Measurements from ENCODE around the gene FBXL16.

FBXL16 gene

DNA sequence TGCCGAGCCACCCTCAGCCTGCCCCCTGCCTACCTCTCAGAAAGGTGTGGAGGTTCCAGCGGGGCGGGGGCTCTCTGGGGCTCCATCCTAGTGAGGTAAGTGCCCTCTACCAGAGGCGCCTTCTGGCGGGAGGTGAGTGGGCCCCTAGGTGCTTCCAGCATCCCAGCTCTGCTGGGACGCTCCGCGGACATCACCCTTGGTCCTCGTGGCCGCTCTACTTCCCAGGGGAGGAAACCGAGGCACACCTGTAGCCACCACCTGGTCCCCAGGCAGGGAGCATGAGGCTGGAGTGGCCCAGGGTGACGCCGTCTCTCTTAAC is 62.6 kb downstream of the FBXL16 start:
- no peak overlapping the region for H3K27ac ChIP-seq (ENCODE audit: low read depth, low read length)
- peaks cover 12% of the 10 kb centered on the region for H3K79me2 ChIP-seq (ENCODE audit: control insufficient read depth, insufficient read depth, low read length, unreplicated experiment)
- no peaks in the 10 kb centered on the region for H3K36me3 ChIP-seq (ENCODE audit: insufficient read depth, low read length)
- no peak overlapping the region for H2AFZ ChIP-seq (ENCODE audit: low read length, unreplicated experiment)
- H3K4me1 ChIP-seq (ENCODE audit: control insufficient read depth, insufficient read depth, low read length, unreplicated experiment) = peaks cover 17% of the 10 kb centered on the region
- no peaks in the 10 kb centered on the region for H3K27me3 ChIP-seq (ENCODE audit: insufficient read depth, low read length)
- H3K4me3 ChIP-seq (ENCODE audit: low read depth, low read length) = peak overlapping the region; percentile 83
